ENCODE measurements around the gene CD2AP.
"Not testable (repeated sequence)": the region's sequence is repeated elsewhere in the genome, so short reads cannot be mapped to it uniquely, and the experiment has no call there.

Gene CD2AP

GRCh38 chr6:47647188-47647587 lies 169.6 kb downstream of the CD2AP start:
- ATAC-seq: no peak
- TF ChIP-seq RARB (CRISPR knock-in tag; IDR thresholded peaks at IDR 0.05) (no peak), BACH2 (CRISPR knock-in tag; IDR thresholded peaks at IDR 0.05; ENCODE audit: borderline replicate concordance) (no peak), TCF4 (CRISPR knock-in tag; IDR thresholded peaks at IDR 0.05; ENCODE audit: borderline replicate concordance) (no peak), SNAI2 (CRISPR knock-in tag; IDR thresholded peaks at IDR 0.05) (no peak), ARNTL (CRISPR knock-in tag; IDR thresholded peaks at IDR 0.05; ENCODE audit: borderline replicate concordance, low read depth) (no peak)
- TF ChIP-seq, protein P1, sequence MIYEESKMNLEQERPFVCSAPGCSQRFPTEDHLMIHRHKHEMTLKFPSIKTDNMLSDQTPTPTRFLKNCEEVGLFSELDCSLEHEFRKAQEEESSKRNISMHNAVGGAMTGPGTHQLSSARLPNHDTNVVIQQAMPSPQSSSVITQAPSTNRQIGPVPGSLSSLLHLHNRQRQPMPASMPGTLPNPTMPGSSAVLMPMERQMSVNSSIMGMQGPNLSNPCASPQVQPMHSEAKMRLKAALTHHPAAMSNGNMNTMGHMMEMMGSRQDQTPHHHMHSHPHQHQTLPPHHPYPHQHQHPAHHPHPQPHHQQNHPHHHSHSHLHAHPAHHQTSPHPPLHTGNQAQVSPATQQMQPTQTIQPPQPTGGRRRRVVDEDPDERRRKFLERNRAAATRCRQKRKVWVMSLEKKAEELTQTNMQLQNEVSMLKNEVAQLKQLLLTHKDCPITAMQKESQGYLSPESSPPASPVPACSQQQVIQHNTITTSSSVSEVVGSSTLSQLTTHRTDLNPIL (CRISPR knock-in tag; IDR thresholded peaks at IDR 0.05; ENCODE audit: low read depth): no peak

DNA sequence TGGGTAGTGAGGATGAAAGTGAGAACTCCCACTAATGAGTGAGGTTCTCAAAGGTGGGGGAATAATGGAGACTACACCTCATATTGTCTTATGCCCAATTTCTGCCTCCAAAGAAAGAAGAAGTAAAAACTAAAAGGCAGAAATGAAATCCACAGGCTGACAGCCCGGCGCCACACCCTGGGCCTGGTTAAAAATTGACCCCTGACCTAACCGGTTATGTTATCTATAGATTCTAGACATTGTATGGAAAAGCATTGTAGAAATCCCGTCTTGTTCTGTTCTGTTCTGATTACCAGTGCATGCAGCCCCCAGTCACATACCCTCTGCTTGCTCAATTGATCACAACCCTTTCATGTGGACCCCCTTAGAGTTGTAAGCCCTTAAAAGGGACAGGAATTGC lies 170.0 kb downstream of the CD2AP start:
- not testable (repeated sequence) for ATAC-seq

DNA sequence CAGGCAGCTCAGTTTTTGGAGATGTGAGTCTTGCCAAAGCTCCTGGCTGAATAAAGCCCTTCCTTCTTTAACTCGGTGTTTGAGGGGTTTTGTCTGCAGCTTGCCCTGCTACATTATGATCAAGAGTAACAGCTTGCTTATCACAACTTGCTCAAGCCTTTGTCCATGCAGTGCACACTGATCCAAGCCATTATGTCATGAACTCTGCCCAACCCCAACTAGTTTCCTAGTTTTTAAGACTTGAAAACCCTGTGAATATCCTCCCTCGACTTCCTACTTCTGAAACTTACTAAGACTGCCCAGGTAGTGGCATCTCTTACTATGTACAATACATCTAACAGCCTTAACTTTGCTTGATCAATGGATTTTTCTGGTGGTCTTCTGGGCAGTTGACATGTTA lies 170.4 kb downstream of the CD2AP start:
- TF ChIP-seq ZNF8 (CRISPR knock-in tag; IDR thresholded peaks at IDR 0.05) (no peak), SNAI2 (CRISPR knock-in tag; IDR thresholded peaks at IDR 0.05) (no peak), GLIS3 (CRISPR knock-in tag; IDR thresholded peaks at IDR 0.05) (no peak), BACH2 (CRISPR knock-in tag; IDR thresholded peaks at IDR 0.05; ENCODE audit: borderline replicate concordance) (no peak), ZC3H10 (CRISPR knock-in tag; IDR thresholded peaks at IDR 0.05) (no peak), ZFP3 (CRISPR knock-in tag; IDR thresholded peaks at IDR 0.05) (no peak), PPARA (CRISPR knock-in tag; IDR thresholded peaks at IDR 0.05; ENCODE audit: borderline replicate concordance) (no peak), ARNTL (CRISPR knock-in tag; IDR thresholded peaks at IDR 0.05; ENCODE audit: borderline replicate concordance, low read depth) (no peak), ZFP30 (CRISPR knock-in tag; IDR thresholded peaks at IDR 0.05) (no peak), POU6F1 (CRISPR knock-in tag; IDR thresholded peaks at IDR 0.05; ENCODE audit: borderline replicate concordance, low read depth) (no peak), ISL1 (CRISPR knock-in tag; IDR thresholded peaks at IDR 0.05) (no peak), TOX (CRISPR knock-in tag; IDR thresholded peaks at IDR 0.05; ENCODE audit: borderline replicate concordance) (no peak), OSR1 (CRISPR knock-in tag; IDR thresholded peaks at IDR 0.05) (no peak), RARB (CRISPR knock-in tag; IDR thresholded peaks at IDR 0.05) (no peak), CSDC2 (CRISPR knock-in tag; IDR thresholded peaks at IDR 0.05) (no peak), ESRRG (CRISPR knock-in tag; IDR thresholded peaks at IDR 0.05) (no peak), ZNF70 (CRISPR knock-in tag; IDR thresholded peaks at IDR 0.05) (no peak), TSHZ2 (CRISPR knock-in tag; IDR thresholded peaks at IDR 0.05) (no peak)
- TF ChIP-seq, protein P1 (CRISPR knock-in tag; IDR thresholded peaks at IDR 0.05; ENCODE audit: low read depth): no peak
- no peak for ATAC-seq

GRCh38 chr6:47650553-47651432 lies 173.2 kb downstream of the CD2AP start:
- ATAC-seq: no peak
- TF ChIP-seq, protein P2, sequence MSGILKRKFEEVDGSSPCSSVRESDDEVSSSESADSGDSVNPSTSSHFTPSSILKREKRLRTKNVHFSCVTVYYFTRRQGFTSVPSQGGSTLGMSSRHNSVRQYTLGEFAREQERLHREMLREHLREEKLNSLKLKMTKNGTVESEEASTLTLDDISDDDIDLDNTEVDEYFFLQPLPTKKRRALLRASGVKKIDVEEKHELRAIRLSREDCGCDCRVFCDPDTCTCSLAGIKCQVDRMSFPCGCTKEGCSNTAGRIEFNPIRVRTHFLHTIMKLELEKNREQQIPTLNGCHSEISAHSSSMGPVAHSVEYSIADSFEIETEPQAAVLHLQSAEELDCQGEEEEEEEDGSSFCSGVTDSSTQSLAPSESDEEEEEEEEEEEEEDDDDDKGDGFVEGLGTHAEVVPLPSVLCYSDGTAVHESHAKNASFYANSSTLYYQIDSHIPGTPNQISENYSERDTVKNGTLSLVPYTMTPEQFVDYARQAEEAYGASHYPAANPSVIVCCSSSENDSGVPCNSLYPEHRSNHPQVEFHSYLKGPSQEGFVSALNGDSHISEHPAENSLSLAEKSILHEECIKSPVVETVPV (CRISPR knock-in tag; IDR thresholded peaks at IDR 0.05): no peak
- TF ChIP-seq ZFP30 (CRISPR knock-in tag; IDR thresholded peaks at IDR 0.05): no peak
- no peak for TF ChIP-seq PPARA (CRISPR knock-in tag; IDR thresholded peaks at IDR 0.05; ENCODE audit: borderline replicate concordance)
- TF ChIP-seq ZFP3 (CRISPR knock-in tag; IDR thresholded peaks at IDR 0.05): no peak
- no peak for TF ChIP-seq ZNF8 (CRISPR knock-in tag; IDR thresholded peaks at IDR 0.05)
- no peak for TF ChIP-seq BACH2 (CRISPR knock-in tag; IDR thresholded peaks at IDR 0.05; ENCODE audit: borderline replicate concordance)
- TF ChIP-seq RARB (CRISPR knock-in tag; IDR thresholded peaks at IDR 0.05): no peak
- no peak for TF ChIP-seq TOX (CRISPR knock-in tag; IDR thresholded peaks at IDR 0.05; ENCODE audit: borderline replicate concordance)
- TF ChIP-seq ZNF70 (CRISPR knock-in tag; IDR thresholded peaks at IDR 0.05): no peak
- no peak for TF ChIP-seq ARNTL (CRISPR knock-in tag; IDR thresholded peaks at IDR 0.05; ENCODE audit: borderline replicate concordance, low read depth)
- TF ChIP-seq, protein P1 (CRISPR knock-in tag; IDR thresholded peaks at IDR 0.05; ENCODE audit: low read depth): no peak
- no peak for TF ChIP-seq ISL1 (CRISPR knock-in tag; IDR thresholded peaks at IDR 0.05)
- no peak for TF ChIP-seq GLIS3 (CRISPR knock-in tag; IDR thresholded peaks at IDR 0.05)
- no peak for TF ChIP-seq ZC3H10 (CRISPR knock-in tag; IDR thresholded peaks at IDR 0.05)
- TF ChIP-seq TCF4 (CRISPR knock-in tag; IDR thresholded peaks at IDR 0.05; ENCODE audit: borderline replicate concordance): no peak

Data from SK-N-SH treated with all-trans-retinoic acid at 6 μM for 48 hours (cell line).